Activated CD8-positive, alpha-beta T cell treated with anti-CD3 and anti-CD28 coated beads for 36 hours (primary cell): Measurements from ENCODE around the gene MYH11. TPM values are rescaled to one million over a fixed set of nuclear protein-coding genes. Genes with fewer than 3 reads are reported as not detected.
A peak's percentile ranks its signal among the peaks of the same experiment; 100 is the strongest.

Experiments used
- ATAC-seq: fragments of 200-7000 bp; cut with Tn5 transposase; one replicate; pipeline ENCODE4 v1.10.0; 2021; ENCODE audit warnings: mild to moderate bottlenecking, moderate library complexity
- CTCF ChIA-PET: fragments of 350-600 bp; sonication (Branson Sonifier 250); formaldehyde crosslinking; loops from one replicate; lab custom pipeline; 2021; ENCODE audit warnings: antibody characterized with exemption; lab: Charles Lee
- POLR2A ChIA-PET: fragments of 350-600 bp; sonication (Branson Sonifier 250); formaldehyde crosslinking; loops from one replicate; lab custom pipeline; 2021; ENCODE audit warnings: antibody characterized with exemption; lab: Charles Lee
- DNase-seq: peaks from one replicate; pipeline ENCODE4 v3.0.0-alpha.2; 2020
- H3K27ac Mint-ChIP-seq: one replicate; pipeline ENCODE4 v1.8.0; 2021; ENCODE audit warnings: mild to moderate bottlenecking, mixed read lengths
- H3K27me3 Mint-ChIP-seq: one replicate; pipeline ENCODE4 v1.8.0; 2021; ENCODE audit warnings: mixed read lengths
- H3K36me3 Mint-ChIP-seq: one replicate; pipeline ENCODE4 v1.8.0; 2021; ENCODE audit warnings: low read depth, mixed read lengths
- H3K4me1 Mint-ChIP-seq: one replicate; pipeline ENCODE4 v1.8.0; 2021; ENCODE audit warnings: low read depth, mixed read lengths
- H3K4me3 Mint-ChIP-seq: one replicate; pipeline ENCODE4 v1.8.0; 2021; ENCODE audit warnings: mild to moderate bottlenecking, moderate library complexity, mixed read lengths
- H3K9me3 Mint-ChIP-seq: one replicate; pipeline ENCODE4 v1.8.0; 2021; ENCODE audit warnings: mixed read lengths
- CTCF ChIP-seq: fragments of 200-600 bp; IDR thresholded peaks from one replicate; pipeline ENCODE4 v1.8.0; 2022; ENCODE audit warnings: antibody characterized with exemption, mild to moderate bottlenecking
- intact Hi-C: fragments of 100-400 bp; cut with micrococcal nuclease; formaldehyde crosslinking; loops from one replicate; pipeline ENCODE4 v1.10.0; 2022
- total RNA-seq, 2 experiments: library from RNA; stranded (reverse); gene quantifications; one replicate each; pipeline ENCODE4 v1.2.3, GENCODE V29; 2021

MYH11 gene
- total RNA-seq, result not detected

GRCh38 chr16:15856901-15857698 lies at the start of gene MYH11:
TSS of gene MYH11 (minus strand) at chr16:15857028. CDS start at chr16:15838252, 18,776 bp downstream.
- CTCF ChIA-PET, result no interaction called here
- Mint-ChIP-seq H3K9me3 (no peaks in the 10 kb centered on the region), H3K27ac (no peak within 1 kb of the TSS), H3K4me3 (peak within 1 kb of the TSS; percentile 44), H3K27me3 (peaks cover 31% of the 10 kb centered on the region), H3K4me1 (peaks cover 6% of the 10 kb centered on the region), H3K36me3 (no peaks in the 10 kb centered on the region)
- POLR2A ChIA-PET, result interaction anchor here (0.6 to 1.1 kb wide), 3 partner anchors 8 to 144 kb away, joined by 3 read pairs; no protein-coding TSS in a partner anchor
- TF ChIP-seq CTCF, result no peak
- DNase-seq (no peak), ATAC-seq (no peak)
- intact Hi-C loops, result no loop called here

- H3K27ac Mint-ChIP-seq, result no peak overlapping the region
- H3K9me3 Mint-ChIP-seq, result no peaks in the 10 kb centered on the region
- TF ChIP-seq CTCF, result no peak
- intact Hi-C loops, result no loop called here
- no peaks in the 10 kb centered on the region for H3K27me3 Mint-ChIP-seq
- DNase-seq (no peak), ATAC-seq (no peak)
- CTCF ChIA-PET, result no interaction called here
- peaks cover 9% of the 10 kb centered on the region for H3K4me1 Mint-ChIP-seq
- no peaks in the 10 kb centered on the region for H3K36me3 Mint-ChIP-seq
- H3K4me3 Mint-ChIP-seq, result no peak overlapping the region
- POLR2A ChIA-PET, result interaction anchor here (0.5 to 1.0 kb wide), 2 partner anchors 18 to 46 kb away, joined by 3 read pairs; partner anchors contain the start of gene CEP20
Observed at GRCh38 chr16:15906439-15906838, 49.6 kb upstream of the MYH11 start.

- no peak for DNase-seq
- no peak for ATAC-seq
- Mint-ChIP-seq H3K27ac (no peak overlapping the region), H3K4me3 (no peak overlapping the region), H3K27me3 (no peaks in the 10 kb centered on the region), H3K36me3 (no peaks in the 10 kb centered on the region), H3K4me1 (peaks cover 14% of the 10 kb centered on the region), H3K9me3 (no peaks in the 10 kb centered on the region)
- CTCF ChIA-PET, result no interaction called here
- POLR2A ChIA-PET, result no interaction called here
- no peak for TF ChIP-seq CTCF
- intact Hi-C loops, result no loop called here
Observed at GRCh38 chr16:15903960-15904359, 47.1 kb upstream of the MYH11 start.

GRCh38 chr16:15900901-15901500 lies 44.2 kb upstream of the MYH11 start:
- Mint-ChIP-seq H3K4me1 (peaks cover 23% of the 10 kb centered on the region), H3K4me3 (no peak overlapping the region), H3K27me3 (no peaks in the 10 kb centered on the region), H3K27ac (no peak overlapping the region), H3K36me3 (no peaks in the 10 kb centered on the region), H3K9me3 (no peaks in the 10 kb centered on the region)
- ATAC-seq (no peak), DNase-seq (no peak)
- intact Hi-C loops, result no loop called here
- no peak for TF ChIP-seq CTCF
- CTCF ChIA-PET, result interaction anchor here (1.0 kb wide), 1 partner anchor 26 kb away, joined by 3 read pairs; no protein-coding TSS in a partner anchor
- POLR2A ChIA-PET, result interaction anchor here (0.6 kb wide), 1 partner anchor 60 kb away, joined by 3 read pairs; no protein-coding TSS in a partner anchor

- Mint-ChIP-seq H3K36me3 (no peaks in the 10 kb centered on the region), H3K27me3 (no peaks in the 10 kb centered on the region), H3K4me1 (peaks cover 23% of the 10 kb centered on the region), H3K9me3 (no peaks in the 10 kb centered on the region), H3K4me3 (no peak overlapping the region), H3K27ac (no peak overlapping the region)
- DNase-seq (no peak), ATAC-seq (no peak)
- intact Hi-C loops, result no loop called here
- ChIA-PET CTCF (interaction anchor here (1.0 kb wide), 1 partner anchor 26 kb away, joined by 3 read pairs; no protein-coding TSS in a partner anchor), POLR2A (interaction anchor here (1.0 kb wide), 1 partner anchor 12 kb away, joined by 5 read pairs; the partner anchor contains the start of gene CEP20)
- TF ChIP-seq CTCF, result no peak
Observed at GRCh38 chr16:15900357-15900756, 43.5 kb upstream of the MYH11 start.
